K562 (cell line): ENCODE data around the gene IGFBP7. TPM values are rescaled to one million over a fixed set of nuclear protein-coding genes. Genes with fewer than 3 reads are reported as not detected.

Source experiments
- GABPA ChIP-seq: fragments of 200-800 bp; sonication (Bioruptor generic); conservative IDR thresholded peaks from 2 replicates; pipeline ENCODE4 v1.6.1; 2016; ENCODE audit warnings: low read depth, missing genetic modification characterization, missing compliant biosample characterization
- ZBTB40 ChIP-seq, 2 experiments: fragments of 450-650 bp in 1 of 2; sonication (generic) in 1 of 2; formaldehyde crosslinking in 1 of 2; IDR thresholded peaks; 2 replicates each; pipeline versions ENCODE4 v1.7.1 to v1.9.0; 2016 to 2022; ENCODE audit warnings: inconsistent platforms in 1 of 2, mild to moderate bottlenecking in 1 of 2, missing genetic modification reagents in 1 of 2
- ZFP1 ChIP-seq: fragments of 450-650 bp; formaldehyde crosslinking; IDR thresholded peaks from 2 replicates; pipeline ENCODE4 v1.4.0; 2020; ENCODE audit warnings: mild to moderate bottlenecking, mixed read lengths
- ZNF140 ChIP-seq: fragments of 250-450 bp; sonication (Bioruptor Pico); IDR thresholded peaks from 2 replicates; pipeline ENCODE4 v1.8.0; 2021; ENCODE audit warnings: moderate library complexity, mild to moderate bottlenecking, inconsistent platforms
- polyA plus RNA-seq, 8 experiments: library from polyadenylated mRNA; depleted of rRNA in 4 of 8; stranded (reverse) in 5 of 8; unstranded in 3 of 8; fragments of >200 nt; fragmentation: Nextera tagmentation in 2 of 8; fragmentation: Illumina TruSeq in 1 of 8; extraction: Ambion mirVana in 2 of 8; extraction: Trizol in 1 of 8; gene quantifications; 2 replicates each; pipeline versions ENCODE4 v1.2.1 to v1.2.3, GENCODE V29; 2011 to 2014; ENCODE audit warnings: inconsistent platforms in 1 of 8, missing spikeins in 1 of 8
- total RNA-seq, 7 experiments: library from RNA; depleted of rRNA in 6 of 7; stranded (reverse); fragments of >200 nt in 6 of 7; fragmentation: Illumina TruSeq in 2 of 7; extraction: Trizol in 2 of 7; gene quantifications; 2 replicates each; pipeline versions ENCODE4 v1.2.1 to v1.2.3, GENCODE V29; 2011 to 2021; ENCODE audit warnings: low replicate concordance in 1 of 7

Gene IGFBP7
- total and polyA plus RNA-seq, 9 of the 15 experiments (the other 6 are each of a cell fraction or from before 2014, with no cell fraction given), result 0.27 to 0.49 (median 0.29) TPM; not detected in 6

DNA sequence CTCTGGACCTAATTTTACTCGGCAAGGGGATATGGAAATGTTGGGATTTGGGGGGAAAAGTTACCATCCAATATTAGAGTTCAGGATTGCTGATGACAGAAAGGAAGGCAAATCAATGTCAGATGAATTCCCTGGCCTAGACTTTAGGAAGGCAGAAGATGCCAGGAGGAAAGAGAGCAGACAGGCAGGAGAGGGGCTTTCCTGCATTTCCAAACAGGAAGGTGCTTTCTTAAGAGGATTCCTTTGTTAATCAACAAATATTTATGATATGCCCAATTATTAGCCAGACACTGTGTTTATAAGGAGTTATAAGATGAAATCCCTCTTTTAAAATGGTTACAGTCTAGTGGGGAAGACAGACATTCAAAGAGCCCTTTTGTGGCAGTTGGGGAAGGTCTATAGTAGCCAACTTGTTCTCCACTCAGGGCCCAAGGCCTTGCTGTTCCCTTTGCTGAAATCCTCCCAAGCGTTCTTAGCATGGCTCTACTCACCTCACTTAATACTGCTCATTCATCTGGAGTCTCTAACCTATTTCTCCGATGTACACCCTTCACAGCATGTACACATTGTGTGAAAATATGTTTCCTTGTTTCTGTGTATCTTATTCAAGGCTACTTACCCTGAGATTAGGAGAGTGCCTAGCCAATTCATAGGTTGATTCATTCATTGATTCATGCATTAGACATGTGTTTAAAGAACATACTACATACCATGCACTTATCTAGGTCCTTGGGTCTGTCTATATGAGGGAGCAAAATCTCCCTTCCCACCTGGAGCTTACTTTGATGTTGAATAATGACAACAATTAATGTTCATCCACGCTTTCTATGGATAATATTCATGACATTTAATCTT lies 5.3 kb downstream of the IGFBP7 start (continued):
- TF ChIP-seq ZBTB40 (IDR thresholded peaks at IDR 0.05) (no peak), ZBTB40 (CRISPR knock-in tag; IDR thresholded peaks at IDR 0.05) (no peak), ZNF140 (CRISPR knock-in tag) (no peak), GABPA (tag) (no peak), ZFP1 (no peak)
